ENCODE results near the gene PRELID1.
A peak's percentile ranks its signal among the peaks of the same experiment; 100 is the strongest.
"Not testable (repeated sequence)": the region's sequence is repeated elsewhere in the genome, so short reads cannot be mapped to it uniquely, and the experiment has no call there.

PRELID1 gene, protein sequence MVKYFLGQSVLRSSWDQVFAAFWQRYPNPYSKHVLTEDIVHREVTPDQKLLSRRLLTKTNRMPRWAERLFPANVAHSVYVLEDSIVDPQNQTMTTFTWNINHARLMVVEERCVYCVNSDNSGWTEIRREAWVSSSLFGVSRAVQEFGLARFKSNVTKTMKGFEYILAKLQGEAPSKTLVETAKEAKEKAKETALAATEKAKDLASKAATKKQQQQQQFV

DNA sequence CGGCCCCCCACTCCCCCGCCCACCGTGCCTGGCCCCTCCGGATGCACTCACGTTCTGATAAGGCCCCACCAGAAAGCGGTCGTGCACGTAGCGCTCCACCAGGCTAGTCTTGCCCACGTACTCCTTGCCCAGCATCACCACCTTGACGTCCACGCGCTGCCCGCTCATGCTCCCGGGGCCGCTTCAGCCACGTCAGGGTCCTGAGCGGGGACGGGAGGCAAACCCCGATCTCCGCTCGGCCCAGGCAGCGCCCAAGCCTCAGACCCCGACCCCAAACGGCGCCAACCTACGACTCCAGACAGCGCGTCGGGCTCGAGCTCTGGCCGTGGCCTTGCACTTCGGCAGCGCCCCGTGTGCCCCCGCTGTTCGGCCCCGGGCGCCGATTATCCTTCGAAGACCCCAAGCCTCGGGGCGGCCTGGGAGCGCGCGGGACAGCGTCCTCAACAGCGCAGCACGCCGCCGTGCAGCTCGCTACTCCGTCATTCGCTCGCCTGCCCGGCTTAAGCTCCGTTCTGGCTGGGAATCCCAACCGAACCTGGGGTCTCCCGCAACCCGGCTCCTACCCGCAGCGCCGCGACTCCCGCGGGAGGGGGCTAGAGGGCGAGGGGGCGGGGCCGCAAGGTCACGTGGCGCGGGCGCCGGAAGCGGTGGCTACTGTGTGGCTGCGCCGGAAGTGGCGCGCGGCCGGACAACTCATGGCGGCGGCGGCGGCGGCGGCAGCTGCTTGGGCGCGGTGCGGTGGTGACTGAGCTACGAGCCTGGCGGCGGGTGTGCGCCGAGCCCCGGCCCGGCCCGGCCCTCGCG is at the start of gene PRELID1, which contains the start of gene RAB24:
PRELID1 (plus strand) TSS at position 679 of the 804 bp plus-strand sequence. CDS start 187 bp downstream, outside the sequence.
RAB24 (minus strand) TSS at position 599 of the 804 bp plus-strand sequence; CDS start at position 168, 431 bp downstream.
- intact Hi-C loops (cut with DNase I) = loop anchor here (2.0 to 5.0 kb wide), 4 partner anchors 49 to 641 kb away; partner anchors contain the start of genes LMAN2 and NSD1
- DNase-seq = peak; percentile 81 to 99 (median 89)

DNA sequence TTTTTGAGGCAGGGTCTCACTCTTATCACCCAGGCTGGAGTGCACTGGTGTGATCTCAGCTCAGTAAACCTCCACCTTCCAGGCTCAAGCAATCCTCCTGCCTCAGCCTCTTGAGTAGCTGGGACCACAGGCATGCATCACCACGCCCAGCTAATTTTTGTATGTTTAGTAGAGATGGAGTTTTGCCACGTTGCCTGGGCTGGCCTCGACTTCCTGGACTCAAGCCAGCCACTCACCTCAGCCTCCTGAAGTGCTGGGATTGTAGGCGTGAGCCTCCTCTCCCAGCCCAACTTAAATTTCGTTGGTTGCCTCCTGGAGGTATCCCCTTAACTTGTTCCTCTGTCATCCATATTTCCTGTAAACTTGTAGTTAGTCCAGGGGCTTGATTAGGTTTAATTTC is 47.3 kb upstream of the PRELID1 start:
- intact Hi-C loops (cut with DNase I) = no loop called here
- DNase-seq = no peak

DNA sequence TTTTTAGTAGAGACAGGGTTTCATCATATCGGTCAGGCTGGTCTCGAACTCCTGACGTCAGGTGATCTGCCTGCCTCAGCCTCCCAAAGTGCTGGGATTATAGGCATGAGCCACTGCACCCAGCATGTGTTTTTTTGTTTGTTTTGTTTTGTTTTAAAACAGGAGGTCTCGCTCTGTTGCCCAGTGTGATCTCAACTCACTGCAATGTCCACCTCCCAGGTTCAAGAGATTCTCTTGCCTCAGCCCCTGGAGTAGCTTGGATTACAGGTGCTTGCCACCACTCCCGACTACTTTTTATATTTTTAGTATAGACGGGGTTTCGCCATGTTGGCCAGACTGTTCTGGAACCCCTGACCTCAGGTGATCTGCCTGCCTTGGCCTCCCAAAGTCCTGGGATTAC is 44.9 kb upstream of the PRELID1 start:
- DNase-seq; intact Hi-C loops (cut with DNase I): not testable (repeated sequence)

DNA sequence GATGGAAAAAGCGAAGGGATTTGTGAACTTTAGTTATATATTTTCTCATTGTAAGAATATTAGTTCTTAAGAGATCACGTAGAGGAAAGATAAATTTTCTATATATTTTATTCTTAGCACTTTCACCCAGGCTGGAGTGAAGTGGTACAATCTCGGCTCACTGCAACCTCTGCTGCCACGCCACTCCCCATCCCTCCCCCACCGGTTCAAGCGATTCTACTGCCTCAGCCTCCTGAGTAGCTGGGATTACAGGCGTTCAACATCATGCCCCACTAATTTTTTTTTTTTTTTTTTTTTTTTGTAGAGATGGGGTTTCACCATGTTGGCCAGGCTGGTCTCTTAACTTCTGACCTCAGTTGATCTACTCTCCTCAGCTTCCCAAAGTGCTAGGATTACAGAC is 42.6 kb upstream of the PRELID1 start:
- intact Hi-C loops (cut with DNase I) = no loop called here
- DNase-seq = no peak

DNA sequence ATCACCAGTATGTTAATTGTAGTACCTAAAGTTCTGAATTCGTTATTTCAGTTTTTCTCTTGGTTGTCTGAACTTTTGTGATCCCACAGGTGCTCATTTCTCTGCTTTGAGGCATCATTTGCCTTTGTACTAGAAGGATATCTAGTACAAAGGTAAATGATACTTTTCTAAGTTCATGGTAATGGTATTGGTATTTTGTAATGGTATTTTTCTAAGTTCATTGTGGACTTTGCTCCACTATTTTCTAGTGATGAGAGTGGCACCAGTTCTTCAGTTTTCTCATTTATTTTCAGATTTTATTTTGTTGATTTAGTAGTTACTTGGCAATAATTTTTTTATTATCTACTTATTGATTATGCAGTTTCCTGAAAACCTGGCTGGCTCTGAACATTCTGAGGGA is 42.1 kb upstream of the PRELID1 start:
- intact Hi-C loops (cut with DNase I) = no loop called here
- no peak for DNase-seq

DNA sequence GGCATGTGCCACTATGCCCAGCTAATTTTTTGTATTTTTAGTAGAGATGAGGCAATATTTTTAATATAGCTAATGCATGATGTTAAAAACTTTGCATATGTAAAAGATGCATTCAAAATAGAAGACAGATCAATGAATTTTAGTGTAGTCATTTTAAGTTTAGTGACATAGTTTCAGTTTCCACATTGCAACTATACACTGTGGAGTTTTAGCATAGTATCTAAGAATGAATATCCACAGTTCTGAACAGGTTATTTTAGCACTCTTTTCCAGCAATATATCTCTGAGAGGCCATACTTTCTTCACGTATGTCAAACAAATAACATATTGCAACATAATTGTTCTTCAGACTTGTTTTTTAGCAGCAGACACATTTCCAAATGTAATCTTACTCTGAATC is 39.4 kb upstream of the PRELID1 start:
- DNase-seq = no peak
- intact Hi-C loops (cut with DNase I) = no loop called here

DNA sequence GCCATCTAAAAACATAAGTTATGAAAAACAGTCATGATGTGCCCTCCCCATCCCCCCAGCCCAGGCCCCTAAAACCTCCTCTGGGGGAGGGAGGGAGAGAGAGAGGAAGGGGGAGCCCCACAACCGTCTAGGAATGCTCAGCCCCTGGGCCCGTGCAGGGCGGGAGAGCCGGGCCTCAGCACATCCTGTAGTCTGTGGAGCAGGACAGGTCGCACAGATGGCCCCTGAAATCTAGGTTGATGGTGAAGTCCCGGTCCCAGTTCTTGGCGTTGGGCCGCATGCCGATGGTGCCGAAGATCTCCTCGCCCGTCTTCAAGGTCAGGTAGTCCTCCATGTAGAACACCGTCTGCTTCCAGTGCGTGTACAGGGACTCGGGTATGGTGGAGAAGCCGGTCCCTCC is 38.2 kb upstream of the PRELID1 start:
- intact Hi-C loops (cut with DNase I) = no loop called here
- no peak for DNase-seq

DNA sequence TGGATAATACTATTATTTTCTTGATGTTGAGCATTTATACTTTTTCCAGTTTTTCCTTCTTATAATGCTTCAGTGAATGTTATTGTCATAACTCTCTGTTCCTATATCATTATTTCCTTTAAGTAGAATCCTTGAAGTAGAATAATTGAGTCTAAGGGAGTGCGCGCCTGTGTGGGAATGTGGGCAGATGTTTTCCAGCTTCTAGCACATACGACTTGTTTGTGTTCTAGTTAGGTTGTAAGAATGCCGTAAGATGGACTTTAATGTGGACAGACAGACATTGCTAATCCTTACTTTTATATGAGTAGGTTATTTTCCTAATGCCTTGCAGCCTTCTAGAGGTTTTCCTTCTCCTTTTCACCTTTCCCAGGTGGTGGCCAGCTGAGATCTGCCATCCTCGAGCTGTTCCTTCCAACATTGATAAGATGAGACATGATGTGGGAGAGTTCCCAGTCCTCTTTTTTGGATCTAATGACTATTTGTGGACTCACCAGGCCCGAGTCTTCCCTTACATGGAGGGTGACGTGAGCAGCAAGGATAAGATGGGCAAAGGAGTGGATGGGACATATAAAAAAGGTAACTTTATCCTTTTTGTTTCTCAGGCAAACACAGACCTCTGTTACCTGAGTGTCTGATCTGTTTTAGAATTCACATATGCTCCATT is 34.2 kb upstream of the PRELID1 start:
- intact Hi-C loops (cut with DNase I) = no loop called here
- no peak for DNase-seq

DNA sequence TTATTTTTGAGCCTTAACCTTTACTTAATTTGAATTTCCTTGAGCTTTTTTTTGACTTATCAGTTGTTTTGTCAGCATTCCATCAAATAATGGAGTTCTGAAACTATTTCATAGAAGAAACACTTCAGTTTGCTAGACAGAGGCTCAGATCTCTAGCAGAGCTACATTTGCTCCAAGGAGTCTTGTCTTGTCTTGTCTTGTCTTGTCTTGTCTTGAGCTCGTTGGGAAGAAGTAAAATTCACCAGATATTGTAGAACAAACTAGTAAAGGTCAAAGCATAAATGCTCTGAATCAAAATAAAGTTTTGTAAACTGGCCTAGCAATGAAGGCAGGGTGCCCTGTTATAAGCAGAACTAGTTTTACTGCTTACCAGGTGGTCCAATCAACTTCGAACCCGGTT is 33.6 kb upstream of the PRELID1 start:
- DNase-seq = no peak
- intact Hi-C loops (cut with DNase I) = no loop called here

DNA sequence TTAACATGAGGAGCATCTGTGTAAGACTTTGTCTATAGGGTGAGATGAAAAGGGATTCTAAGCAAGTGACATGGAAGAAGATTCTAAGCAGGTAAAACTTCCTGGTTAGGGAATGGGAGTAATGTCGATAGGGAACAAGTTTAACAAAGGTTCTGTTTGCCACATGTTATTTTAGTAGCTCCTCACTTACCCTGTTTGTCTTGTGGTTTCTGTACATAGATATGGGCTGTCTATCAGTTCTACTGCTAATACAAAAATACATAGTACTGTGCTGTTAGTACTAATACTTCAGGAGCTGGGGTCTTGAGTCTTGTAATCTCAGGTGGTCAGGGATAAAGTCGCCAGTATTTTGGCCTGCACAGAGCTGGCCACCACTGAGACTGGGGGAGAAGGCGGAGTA is 32.9 kb upstream of the PRELID1 start:
- intact Hi-C loops (cut with DNase I) = no loop called here
- DNase-seq = no peak

DNA sequence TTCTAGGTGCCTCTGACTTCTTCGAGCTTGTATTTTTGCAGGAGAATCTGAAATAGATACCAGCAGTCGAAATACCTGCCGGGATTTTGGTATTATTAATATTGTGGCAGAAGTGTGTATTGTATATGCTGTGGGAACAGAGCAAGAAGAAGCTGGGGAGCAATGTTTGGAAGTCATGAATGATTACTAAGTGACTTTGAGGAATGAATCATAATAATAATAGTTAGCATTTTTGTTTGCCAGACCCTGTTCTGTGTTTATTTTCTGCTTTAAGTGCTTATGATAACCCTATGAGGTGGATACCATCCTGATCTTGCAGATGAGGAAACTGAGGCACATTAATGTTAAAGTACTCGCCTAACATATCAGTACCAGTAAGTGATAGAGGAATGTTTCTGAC is 32.5 kb upstream of the PRELID1 start:
- intact Hi-C loops (cut with DNase I) = no loop called here
- DNase-seq = no peak

DNA sequence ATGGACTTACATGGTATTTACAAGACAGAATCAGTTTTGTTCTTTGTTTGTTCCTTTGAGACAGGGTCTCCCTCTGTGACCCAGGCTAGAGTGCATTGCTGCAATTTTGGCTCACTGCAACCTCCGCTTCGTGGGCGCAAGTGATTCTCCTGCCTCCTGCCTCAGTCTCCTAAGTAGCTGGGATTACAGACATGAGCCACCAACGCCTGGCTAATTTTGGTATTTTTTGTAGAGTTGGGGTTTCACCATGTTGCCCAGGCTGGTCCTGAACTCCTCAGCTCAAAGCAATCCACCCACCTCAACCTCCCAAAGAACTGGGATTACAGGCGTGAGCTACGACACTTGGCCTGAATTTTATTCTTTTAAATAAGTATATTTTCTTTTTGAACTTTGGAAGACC is 27.7 kb upstream of the PRELID1 start:
- no peak for DNase-seq
- intact Hi-C loops (cut with DNase I) = no loop called here

DNA sequence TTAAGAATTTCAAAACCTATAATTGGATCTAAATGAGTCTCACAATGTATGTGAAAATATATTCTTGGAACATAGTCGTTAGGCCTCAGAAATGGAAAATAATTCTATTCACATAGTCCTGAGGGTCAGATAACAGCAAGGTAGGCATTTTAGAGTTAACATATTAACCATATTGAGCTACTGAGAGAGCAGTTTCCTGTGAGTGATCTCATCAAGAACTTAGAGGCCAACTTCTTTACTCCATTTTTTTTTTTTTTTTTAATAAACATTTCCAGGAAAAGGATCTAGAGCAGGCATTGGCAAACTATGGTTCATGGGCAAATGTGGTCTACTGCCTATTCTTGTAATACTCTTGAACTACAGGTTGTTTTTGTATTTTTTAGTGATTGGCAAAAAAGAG is 26.7 kb upstream of the PRELID1 start:
- DNase-seq = no peak
- intact Hi-C loops (cut with DNase I) = no loop called here

DNA sequence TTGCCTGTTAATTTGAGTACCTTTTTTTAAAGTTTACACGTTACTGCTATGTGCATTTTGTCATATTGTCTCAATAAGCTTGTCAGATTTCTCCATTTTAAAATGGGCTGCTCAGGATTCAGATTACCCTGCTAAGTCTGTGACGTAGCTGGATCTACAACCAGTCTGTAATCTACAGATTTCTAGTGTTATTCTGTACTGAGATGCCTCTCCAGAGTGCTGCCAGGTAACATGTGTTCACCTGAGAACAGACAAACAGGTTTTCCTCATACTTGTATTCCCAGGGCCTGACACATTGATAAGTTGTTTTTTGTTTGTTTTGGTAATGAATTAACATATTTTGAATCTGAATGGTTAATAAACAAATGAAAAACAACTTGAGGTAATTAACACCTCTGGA is 15.4 kb upstream of the PRELID1 start:
- intact Hi-C loops (cut with DNase I) = no loop called here
- no peak for DNase-seq

DNA sequence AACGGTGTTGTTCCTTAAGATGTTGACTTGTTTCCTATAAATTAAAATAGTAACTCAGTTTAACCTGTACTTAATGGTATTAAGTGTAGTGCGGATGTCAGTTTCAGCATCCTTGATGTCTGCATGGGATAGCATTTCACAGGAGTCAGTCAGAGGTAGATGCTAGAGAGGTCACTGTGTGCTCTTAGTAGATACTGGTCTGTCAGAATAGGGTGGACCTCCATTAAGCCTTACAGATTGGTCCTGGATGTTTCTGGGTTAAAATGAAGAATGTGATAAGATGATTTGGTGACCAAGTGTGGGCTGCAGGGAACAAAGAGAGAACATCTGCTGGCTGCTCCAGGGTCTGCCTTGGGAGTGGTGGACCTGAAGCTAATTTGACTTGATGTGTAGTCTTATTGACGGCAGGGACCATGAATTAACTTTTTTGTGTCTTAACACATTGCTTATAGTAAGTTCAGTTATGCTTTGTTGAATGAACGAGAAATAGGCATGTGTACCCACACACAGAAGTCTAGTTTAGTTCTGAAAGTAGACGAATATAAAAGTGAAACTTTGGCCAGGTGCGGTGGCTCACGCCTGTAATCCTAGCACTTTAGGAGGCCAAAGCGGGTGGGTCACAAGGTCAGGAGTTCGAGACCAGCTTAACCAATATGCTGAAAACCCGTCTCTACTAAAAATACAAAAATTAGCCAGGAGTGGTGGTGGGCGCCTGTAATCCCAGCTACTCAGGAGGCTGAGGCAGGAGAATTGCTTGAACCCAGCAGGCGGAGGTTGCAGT is 12.6 kb upstream of the PRELID1 start:
- intact Hi-C loops (cut with DNase I) = no loop called here

DNA sequence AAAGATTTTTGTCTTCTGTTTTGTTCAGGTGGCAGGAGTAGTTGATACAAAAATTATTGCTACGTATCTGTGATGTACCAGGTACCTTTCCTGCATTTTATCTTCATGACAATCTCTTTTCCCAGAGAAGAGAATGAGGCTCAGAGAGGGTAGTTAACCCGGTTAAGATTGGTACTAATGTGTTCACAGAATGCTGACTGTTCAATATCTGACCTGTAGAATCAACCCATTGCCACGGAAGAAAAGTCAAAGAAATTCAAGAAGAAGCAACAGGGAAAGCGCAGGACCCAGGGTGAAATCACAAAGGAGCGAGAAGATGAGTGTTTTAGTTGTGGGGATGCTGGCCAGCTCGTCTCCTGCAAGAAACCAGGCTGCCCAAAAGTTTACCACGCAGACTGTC is 11.9 kb upstream of the PRELID1 start:
- intact Hi-C loops (cut with DNase I) = no loop called here
- DNase-seq = no peak

More for the DNA sequence above, 12.6 kb upstream of the PRELID1 start:
- no peak for DNase-seq

DNA sequence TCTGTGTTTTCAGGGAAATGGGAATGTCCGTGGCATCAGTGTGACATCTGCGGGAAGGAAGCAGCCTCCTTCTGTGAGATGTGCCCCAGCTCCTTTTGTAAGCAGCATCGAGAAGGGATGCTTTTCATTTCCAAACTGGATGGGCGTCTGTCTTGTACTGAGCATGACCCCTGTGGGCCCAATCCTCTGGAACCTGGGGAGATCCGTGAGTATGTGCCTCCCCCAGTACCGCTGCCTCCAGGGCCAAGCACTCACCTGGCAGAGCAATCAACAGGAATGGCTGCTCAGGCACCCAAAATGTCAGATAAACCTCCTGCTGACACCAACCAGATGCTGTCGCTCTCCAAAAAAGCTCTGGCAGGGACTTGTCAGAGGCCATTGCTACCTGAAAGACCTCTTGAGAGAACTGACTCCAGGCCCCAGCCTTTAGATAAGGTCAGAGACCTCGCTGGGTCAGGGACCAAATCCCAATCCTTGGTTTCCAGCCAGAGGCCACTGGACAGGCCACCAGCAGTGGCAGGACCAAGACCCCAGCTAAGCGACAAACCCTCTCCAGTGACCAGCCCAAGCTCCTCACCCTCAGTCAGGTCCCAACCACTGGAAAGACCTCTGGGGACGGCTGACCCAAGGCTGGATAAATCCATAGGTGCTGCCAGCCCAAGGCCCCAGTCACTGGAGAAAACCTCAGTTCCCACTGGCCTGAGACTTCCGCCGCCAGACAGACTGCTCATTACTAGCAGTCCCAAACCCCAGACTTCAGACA is 9.6 kb upstream of the PRELID1 start:
- DNase-seq = peak in 1 of 10 donors; percentile 62
- intact Hi-C loops (cut with DNase I) = no loop called here

DNA sequence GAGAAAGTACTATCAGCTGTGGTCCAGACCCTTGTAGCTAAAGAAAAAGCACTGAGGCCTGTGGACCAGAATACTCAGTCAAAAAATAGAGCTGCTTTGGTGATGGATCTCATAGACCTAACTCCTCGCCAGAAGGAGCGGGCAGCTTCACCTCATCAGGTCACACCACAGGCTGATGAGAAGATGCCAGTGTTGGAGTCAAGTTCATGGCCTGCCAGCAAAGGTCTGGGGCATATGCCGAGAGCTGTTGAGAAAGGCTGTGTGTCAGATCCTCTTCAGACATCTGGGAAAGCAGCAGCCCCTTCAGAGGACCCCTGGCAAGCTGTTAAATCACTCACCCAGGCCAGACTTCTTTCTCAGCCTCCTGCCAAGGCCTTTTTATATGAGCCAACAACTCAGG is 9.0 kb upstream of the PRELID1 start:
- intact Hi-C loops (cut with DNase I) = no loop called here
- DNase-seq = no peak

DNA sequence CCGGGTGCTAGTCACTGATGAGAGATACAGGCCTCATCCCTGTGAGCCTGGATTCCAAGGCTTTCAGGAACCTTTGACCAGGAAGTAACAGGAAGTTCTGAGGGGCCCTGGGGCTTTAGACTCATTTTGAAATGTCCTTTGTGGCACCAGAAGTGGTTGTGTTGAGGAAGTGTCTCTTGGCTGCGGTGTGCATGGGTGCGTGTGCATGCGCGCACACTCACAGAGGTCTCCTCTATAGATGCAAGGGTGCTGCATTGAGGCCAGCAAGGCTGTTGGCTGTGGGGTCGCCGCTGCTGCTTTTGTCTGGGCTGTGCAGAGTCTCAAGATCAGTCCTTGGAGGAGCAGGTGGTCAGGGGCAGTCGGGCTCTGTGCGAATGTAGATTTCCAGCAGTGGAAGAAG is 7.7 kb upstream of the PRELID1 start:
- intact Hi-C loops (cut with DNase I) = no loop called here
- peak in 1 of 10 donors; percentile 77 for DNase-seq

DNA sequence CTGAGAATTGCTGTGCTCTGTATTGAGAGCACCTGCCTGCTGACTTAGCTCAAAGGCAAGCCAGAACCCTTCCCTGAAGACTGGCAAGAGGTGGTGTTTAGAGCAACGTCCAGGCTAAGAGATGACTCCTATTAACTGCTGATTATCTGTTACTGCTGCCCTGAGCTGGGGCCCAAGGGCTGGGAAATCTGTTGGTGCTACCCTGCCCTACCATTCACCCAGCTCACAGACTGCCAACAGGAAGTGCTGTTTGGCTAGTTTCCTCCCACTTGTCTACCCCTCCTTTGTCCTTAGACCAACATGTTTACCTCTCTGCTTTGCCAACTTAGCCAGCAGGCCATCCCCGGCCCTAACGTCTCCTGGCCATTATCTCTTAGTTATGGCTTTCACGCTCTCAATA is 7.0 kb upstream of the PRELID1 start:
- no peak for DNase-seq
- intact Hi-C loops (cut with DNase I) = no loop called here
